ENCODE results near the gene MAP4K5.

DNA sequence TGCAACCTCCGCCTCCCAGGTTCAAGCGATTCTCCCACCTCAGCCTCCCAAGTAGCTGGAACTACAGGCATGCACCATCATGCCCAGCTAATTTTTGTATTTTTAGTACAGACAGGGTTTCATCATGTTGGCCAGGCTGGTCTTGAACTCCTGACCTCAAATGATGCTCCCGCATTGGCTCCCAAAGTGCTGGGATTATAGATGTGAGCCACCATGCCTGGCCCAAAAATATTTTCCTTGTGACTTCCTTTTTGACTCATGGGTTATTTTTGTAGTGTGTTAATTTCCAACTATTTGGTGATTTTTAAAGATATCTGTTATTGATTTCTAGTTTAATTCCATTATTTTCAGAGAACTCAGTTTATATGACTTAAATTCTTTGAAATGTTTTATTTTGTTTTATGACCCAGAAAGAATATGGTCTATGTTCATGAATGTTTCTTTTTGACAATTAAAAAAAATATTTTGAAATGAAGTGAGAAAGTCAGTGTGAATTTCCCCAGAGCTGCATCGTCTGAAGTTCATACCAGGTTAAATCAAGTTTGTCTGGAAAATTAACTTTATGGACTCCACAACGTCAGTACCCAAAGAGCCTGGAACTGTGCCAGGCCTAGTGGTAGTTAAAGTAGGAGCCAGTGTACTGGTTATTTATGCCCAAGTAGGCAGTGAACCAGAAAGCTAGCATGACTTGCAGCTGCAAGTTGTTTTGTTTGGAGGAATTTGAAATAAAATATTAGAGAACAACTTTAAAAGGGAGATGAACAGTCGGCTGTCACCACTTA lies 132.9 kb downstream of the MAP4K5 start:
- no peak for TF ChIP-seq EZH2 (IDR thresholded peaks at IDR 0.05; ENCODE audit: insufficient read depth, poor library complexity, severe bottlenecking)
- no peak for TF ChIP-seq EZH2phosphoT487 (IDR thresholded peaks at IDR 0.05; ENCODE audit: insufficient read depth, low read depth)

All from GM23248 (cell line).